ENCODE data around the gene BLOC1S1. TPM values are rescaled to one million over a fixed set of nuclear protein-coding genes. Genes with fewer than 3 reads are reported as not detected.

Gene BLOC1S1
- total and polyA plus RNA-seq, 9 of the 15 experiments (the other 6 are each of a cell fraction or from before 2014, with no cell fraction given) = 75.2 to 161 (median 98.8) TPM

GRCh38 chr12:55743406-55744339 lies 27.8 kb downstream of the BLOC1S1 start (continued):
- TF ChIP-seq, protein P1, sequence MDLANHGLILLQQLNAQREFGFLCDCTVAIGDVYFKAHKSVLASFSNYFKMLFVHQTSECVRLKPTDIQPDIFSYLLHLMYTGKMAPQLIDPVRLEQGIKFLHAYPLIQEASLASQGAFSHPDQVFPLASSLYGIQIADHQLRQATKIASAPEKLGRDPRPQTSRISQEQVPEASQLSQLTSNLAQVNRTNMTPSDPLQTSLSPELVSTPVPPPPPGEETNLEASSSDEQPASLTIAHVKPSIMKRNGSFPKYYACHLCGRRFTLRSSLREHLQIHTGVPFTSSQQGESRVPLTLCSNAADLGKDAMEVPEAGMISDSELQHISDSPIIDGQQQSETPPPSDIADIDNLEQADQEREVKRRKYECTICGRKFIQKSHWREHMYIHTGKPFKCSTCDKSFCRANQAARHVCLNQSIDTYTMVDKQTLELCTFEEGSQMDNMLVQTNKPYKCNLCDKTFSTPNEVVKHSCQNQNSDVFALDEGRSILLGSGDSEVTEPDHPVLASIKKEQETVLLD (IDR thresholded peaks at IDR 0.05) = no peak
- TF ChIP-seq ZNF224 (CRISPR knock-in tag; IDR thresholded peaks at IDR 0.05) (no peak), ZNF785 (CRISPR knock-in tag; IDR thresholded peaks at IDR 0.05) (no peak), MTA2 (IDR thresholded peaks at IDR 0.05; ENCODE audit: low read depth) (no peak), POLR2AphosphoS2 (IDR thresholded peaks at IDR 0.05; ENCODE audit: low read length) (no peak), TRIM25 (IDR thresholded peaks at IDR 0.05; ENCODE audit: borderline replicate concordance) (no peak), ZNF398 (CRISPR knock-in tag; IDR thresholded peaks at IDR 0.05) (no peak), ETV5 (CRISPR knock-in tag; IDR thresholded peaks at IDR 0.05; ENCODE audit: low read depth) (no peak), ZNF311 (CRISPR knock-in tag; IDR thresholded peaks at IDR 0.05) (no peak), ZNF589 (CRISPR knock-in tag; IDR thresholded peaks at IDR 0.05; ENCODE audit: low read depth) (no peak), TAL1 (IDR thresholded peaks at IDR 0.05) (no peak), E2F1 (CRISPR knock-in tag; IDR thresholded peaks at IDR 0.05) (no peak), GTF3C2 (IDR thresholded peaks at IDR 0.05; ENCODE audit: borderline replicate concordance, extremely low read depth, insufficient read length) (no peak), ZNF561 (CRISPR knock-in tag; conservative IDR thresholded peaks at IDR 0.05) (no peak), ZNF586 (CRISPR knock-in tag; conservative IDR thresholded peaks at IDR 0.05) (no peak)
- TF ChIP-seq, protein P2, sequence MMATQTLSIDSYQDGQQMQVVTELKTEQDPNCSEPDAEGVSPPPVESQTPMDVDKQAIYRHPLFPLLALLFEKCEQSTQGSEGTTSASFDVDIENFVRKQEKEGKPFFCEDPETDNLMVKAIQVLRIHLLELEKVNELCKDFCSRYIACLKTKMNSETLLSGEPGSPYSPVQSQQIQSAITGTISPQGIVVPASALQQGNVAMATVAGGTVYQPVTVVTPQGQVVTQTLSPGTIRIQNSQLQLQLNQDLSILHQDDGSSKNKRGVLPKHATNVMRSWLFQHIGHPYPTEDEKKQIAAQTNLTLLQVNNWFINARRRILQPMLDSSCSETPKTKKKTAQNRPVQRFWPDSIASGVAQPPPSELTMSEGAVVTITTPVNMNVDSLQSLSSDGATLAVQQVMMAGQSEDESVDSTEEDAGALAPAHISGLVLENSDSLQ (IDR thresholded peaks at IDR 0.05) = no peak
